ENCODE measurements around the gene EPAS1. TPM values are rescaled to one million over a fixed set of nuclear protein-coding genes. Genes with fewer than 3 reads are reported as not detected.
A peak's percentile ranks its signal among the peaks of the same experiment; 100 is the strongest.

EPAS1 gene
- total and polyA plus RNA-seq, 2 of the 13 experiments (the other 11 are each of a cell fraction or from before 2014, with no cell fraction given): 47.1 to 182 TPM

DNA sequence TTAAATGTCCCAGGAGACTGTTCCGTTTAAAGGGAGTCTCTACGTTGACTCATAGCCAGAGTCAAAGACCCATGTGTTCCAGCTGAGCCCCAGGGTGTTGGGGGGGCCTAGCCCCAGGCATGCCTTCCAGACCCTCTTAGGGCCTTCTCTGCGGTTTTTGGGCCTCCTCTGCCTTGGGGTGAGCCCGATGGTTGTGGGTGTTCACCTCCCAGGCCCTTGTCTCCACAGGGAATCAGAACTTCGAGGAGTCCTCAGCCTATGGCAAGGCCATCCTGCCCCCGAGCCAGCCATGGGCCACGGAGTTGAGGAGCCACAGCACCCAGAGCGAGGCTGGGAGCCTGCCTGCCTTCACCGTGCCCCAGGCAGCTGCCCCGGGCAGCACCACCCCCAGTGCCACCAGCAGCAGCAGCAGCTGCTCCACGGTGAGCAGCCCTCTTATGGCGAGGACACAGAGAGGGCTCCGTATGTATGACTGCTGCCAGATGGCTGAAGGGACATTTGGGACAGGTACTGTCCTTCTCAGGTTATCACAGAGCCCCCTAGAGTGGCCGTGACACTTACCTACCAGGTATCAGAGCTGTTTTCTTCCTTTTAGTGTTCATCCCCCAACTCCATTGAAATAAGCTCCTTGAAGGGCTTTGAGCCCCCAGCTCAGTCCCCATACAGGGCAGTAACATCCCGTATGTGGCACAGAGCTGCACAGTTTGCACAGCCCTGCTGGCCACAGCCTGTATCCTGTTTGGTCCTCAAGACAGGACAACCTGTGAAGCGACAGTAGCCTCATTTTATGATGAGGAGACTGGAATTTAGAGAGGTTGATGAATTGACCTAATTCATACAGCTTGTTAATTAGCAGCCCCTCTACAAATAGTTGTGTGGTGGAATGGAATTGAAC, 80.7 kb downstream of the EPAS1 start:
- no TSS peak for BruUV-seq (replicated peaks)
- in situ Hi-C loops (cut with HindIII; ENCODE audit: extremely low pct_ligation_motif_present, low pct_unique_long_range_greater_than_20kb): no loop called here
- peak; percentile 29 for TF ChIP-seq RBM22 (optimal IDR thresholded peaks at IDR 0.05; ENCODE audit: low read length)
- no peak for TF ChIP-seq JDP2 (CRISPR knock-in tag; IDR thresholded peaks at IDR 0.05; ENCODE audit: borderline replicate concordance)
- no peak for TF ChIP-seq FOXK1 (CRISPR knock-in tag; IDR thresholded peaks at IDR 0.05; ENCODE audit: borderline replicate concordance, low read depth)
- TF ChIP-seq PHF5A (CRISPR knock-in tag; IDR thresholded peaks at IDR 0.05; ENCODE audit: low read depth, unreplicated experiment): no peak
- no peak for TF ChIP-seq ZNF562 (CRISPR knock-in tag; IDR thresholded peaks at IDR 0.05; ENCODE audit: borderline replicate concordance)
- TF ChIP-seq, protein P1, sequence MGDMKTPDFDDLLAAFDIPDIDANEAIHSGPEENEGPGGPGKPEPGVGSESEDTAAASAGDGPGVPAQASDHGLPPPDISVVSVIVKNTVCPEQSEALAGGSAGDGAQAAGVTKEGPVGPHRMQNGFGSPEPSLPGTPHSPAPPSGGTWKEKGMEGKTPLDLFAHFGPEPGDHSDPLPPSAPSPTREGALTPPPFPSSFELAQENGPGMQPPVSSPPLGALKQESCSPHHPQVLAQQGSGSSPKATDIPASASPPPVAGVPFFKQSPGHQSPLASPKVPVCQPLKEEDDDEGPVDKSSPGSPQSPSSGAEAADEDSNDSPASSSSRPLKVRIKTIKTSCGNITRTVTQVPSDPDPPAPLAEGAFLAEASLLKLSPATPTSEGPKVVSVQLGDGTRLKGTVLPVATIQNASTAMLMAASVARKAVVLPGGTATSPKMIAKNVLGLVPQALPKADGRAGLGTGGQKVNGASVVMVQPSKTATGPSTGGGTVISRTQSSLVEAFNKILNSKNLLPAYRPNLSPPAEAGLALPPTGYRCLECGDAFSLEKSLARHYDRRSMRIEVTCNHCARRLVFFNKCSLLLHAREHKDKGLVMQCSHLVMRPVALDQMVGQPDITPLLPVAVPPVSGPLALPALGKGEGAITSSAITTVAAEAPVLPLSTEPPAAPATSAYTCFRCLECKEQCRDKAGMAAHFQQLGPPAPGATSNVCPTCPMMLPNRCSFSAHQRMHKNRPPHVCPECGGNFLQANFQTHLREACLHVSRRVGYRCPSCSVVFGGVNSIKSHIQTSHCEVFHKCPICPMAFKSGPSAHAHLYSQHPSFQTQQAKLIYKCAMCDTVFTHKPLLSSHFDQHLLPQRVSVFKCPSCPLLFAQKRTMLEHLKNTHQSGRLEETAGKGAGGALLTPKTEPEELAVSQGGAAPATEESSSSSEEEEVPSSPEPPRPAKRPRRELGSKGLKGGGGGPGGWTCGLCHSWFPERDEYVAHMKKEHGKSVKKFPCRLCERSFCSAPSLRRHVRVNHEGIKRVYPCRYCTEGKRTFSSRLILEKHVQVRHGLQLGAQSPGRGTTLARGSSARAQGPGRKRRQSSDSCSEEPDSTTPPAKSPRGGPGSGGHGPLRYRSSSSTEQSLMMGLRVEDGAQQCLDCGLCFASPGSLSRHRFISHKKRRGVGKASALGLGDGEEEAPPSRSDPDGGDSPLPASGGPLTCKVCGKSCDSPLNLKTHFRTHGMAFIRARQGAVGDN (CRISPR knock-in tag; IDR thresholded peaks at IDR 0.05): peak; percentile 32; the same call in 1 of the 2 replicates
- TF ChIP-seq, protein P2, sequence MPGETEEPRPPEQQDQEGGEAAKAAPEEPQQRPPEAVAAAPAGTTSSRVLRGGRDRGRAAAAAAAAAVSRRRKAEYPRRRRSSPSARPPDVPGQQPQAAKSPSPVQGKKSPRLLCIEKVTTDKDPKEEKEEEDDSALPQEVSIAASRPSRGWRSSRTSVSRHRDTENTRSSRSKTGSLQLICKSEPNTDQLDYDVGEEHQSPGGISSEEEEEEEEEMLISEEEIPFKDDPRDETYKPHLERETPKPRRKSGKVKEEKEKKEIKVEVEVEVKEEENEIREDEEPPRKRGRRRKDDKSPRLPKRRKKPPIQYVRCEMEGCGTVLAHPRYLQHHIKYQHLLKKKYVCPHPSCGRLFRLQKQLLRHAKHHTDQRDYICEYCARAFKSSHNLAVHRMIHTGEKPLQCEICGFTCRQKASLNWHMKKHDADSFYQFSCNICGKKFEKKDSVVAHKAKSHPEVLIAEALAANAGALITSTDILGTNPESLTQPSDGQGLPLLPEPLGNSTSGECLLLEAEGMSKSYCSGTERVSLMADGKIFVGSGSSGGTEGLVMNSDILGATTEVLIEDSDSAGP (CRISPR knock-in tag; IDR thresholded peaks at IDR 0.05; ENCODE audit: borderline replicate concordance): peak; percentile 24; the same call in 1 of the 2 replicates
- TF ChIP-seq BHLHE40 (IDR thresholded peaks at IDR 0.05; ENCODE audit: low read length): no peak
- TF ChIP-seq ZNF724P (CRISPR knock-in tag; IDR thresholded peaks at IDR 0.05; ENCODE audit: borderline replicate concordance): no peak
- TF ChIP-seq AGO2 (optimal IDR thresholded peaks at IDR 0.05; ENCODE audit: low read depth, low read length): peak; percentile 72
- FAIRE-seq (no peak), DNase-seq (ENCODE audit: low spot score) (no peak), ATAC-seq (no peak)
- H2AFZ ChIP-seq (ENCODE audit: low read length): no peak overlapping the region
- H3K27me3 ChIP-seq (ENCODE audit: control insufficient read depth in 1 of 2, insufficient read depth in 2 of 2, low read length in 2 of 2): no peaks in the 10 kb centered on the region
- no peaks in the 10 kb centered on the region for H3K9me3 ChIP-seq (ENCODE audit: low read length)
- no peaks in the 10 kb centered on the region; the same call in 1 of the 2 replicates for H4K20me1 ChIP-seq (ENCODE audit: insufficient read depth, low read length)
- H3K9ac ChIP-seq (ENCODE audit: insufficient read depth, low read depth, low read length): no peak overlapping the region
- intact Hi-C loops (cut with micrococcal nuclease; ENCODE audit: unreplicated experiment): no loop called here
- peaks cover 61 to 98% of the 10 kb centered on the region in 2 experiments for H3K36me3 ChIP-seq (replicated peaks in 1 of 2; ENCODE audit: control insufficient read depth in 1 of 2, insufficient read depth in 2 of 2, low read length in 2 of 2)
- peaks cover 6% of the 10 kb centered on the region for H3K4me1 ChIP-seq (ENCODE audit: insufficient read depth, low read length)
- H3K4me3 ChIP-seq (replicated peaks in 1 of 3; ENCODE audit: insufficient read depth in 1 of 3, low read depth in 2 of 3, low read length in 3 of 3): no peak overlapping the region
- ChIA-PET CTCF (ENCODE audit: low intra/inter-chr PET ratio, low total read pairs) (no interaction called here), POLR2A (no interaction called here)
- no peak overlapping the region for H3K27ac ChIP-seq (ENCODE audit: extremely low read length, insufficient read depth, low read length)
- WGBS (ENCODE audit: low lambda C conversion rate): 98% methylated on average over 13 of the region's 16 CpGs
- no peak overlapping the region for H3K4me2 ChIP-seq (ENCODE audit: low read depth, low read length)
- H3K79me2 ChIP-seq (ENCODE audit: insufficient read depth, low read length): no peaks in the 10 kb centered on the region
